Activated naive CD4-positive, alpha-beta T cell treated with anti-CD3 and anti-CD28 coated beads, Interleukin-2, amount 50 U/mL, for 72 hours (primary cell): ENCODE data around the gene USB1. TPM values are rescaled to one million over a fixed set of nuclear protein-coding genes. Genes with fewer than 3 reads are reported as not detected.
A peak's percentile ranks its signal among the peaks of the same experiment; 100 is the strongest.
"Not testable (repeated sequence)": the region's sequence is repeated elsewhere in the genome, so short reads cannot be mapped to it uniquely, and the experiment has no call there.

Source experiments
- ATAC-seq, 2 donors: fragments of 150-1000 bp; cut with Tn5 transposase; 2 replicates each; pipeline ENCODE4 v1.10.0; 2021; ENCODE audit warnings: mild to moderate bottlenecking in 2 of 2, moderate library complexity in 2 of 2
- DNase-seq, 2 donors: peaks; one replicate each; pipeline ENCODE4 v3.0.0; 2021 to 2022; ENCODE audit warnings: low spot score in 2 of 2
- H3K27ac Mint-ChIP-seq, 2 donors: one replicate each; pipeline ENCODE4 v1.8.0; 2022; ENCODE audit warnings: mild to moderate bottlenecking in 2 of 2, mixed read lengths in 2 of 2
- H3K36me3 Mint-ChIP-seq, 2 donors: one replicate each; pipeline ENCODE4 v1.8.0; 2022; ENCODE audit warnings: mixed read lengths in 2 of 2
- H3K9me3 Mint-ChIP-seq, 2 donors: one replicate each; pipeline ENCODE4 v1.8.0; 2022; ENCODE audit warnings: mixed read lengths in 2 of 2
- total RNA-seq, 2 donors: library from RNA; stranded (reverse); gene quantifications; one replicate each; pipeline ENCODE4 v1.2.3, GENCODE V29; 2022

USB1 gene
- total RNA-seq, 2 donors from 2014 or later: 39.8 to 50.6 TPM

DNA sequence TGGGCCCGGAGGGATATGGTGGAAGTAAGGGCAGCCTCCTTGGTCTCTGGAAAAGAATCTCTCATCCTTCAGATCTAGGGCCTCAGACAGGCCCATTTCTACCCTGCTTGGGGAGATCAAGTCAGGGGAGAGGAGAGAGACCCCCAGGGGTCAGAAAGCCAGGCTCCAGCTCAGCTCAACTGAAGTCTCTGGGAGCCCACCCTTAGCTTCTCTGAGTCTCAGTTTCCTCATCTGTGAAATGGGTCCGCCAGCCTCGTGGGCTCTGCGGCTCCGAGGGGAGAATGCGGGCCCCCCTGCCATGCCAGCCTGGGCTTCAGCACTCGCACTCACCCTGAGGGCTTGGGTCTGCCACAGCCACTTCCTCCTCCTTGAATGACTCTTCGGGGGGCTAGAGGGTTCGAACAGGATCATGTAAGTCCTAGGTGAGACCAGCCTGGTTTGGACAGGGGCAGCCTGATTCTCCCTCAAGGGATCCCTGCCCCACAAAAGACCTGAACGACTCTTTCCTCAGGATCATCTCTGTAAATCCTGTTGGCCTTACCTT is 37.0 kb upstream of the USB1 start:
- Mint-ChIP-seq H3K36me3 (no peaks in the 10 kb centered on the region), H3K9me3 (no peaks in the 10 kb centered on the region), H3K27ac (no peak overlapping the region)
- ATAC-seq: no peak
- DNase-seq: no peak

DNA sequence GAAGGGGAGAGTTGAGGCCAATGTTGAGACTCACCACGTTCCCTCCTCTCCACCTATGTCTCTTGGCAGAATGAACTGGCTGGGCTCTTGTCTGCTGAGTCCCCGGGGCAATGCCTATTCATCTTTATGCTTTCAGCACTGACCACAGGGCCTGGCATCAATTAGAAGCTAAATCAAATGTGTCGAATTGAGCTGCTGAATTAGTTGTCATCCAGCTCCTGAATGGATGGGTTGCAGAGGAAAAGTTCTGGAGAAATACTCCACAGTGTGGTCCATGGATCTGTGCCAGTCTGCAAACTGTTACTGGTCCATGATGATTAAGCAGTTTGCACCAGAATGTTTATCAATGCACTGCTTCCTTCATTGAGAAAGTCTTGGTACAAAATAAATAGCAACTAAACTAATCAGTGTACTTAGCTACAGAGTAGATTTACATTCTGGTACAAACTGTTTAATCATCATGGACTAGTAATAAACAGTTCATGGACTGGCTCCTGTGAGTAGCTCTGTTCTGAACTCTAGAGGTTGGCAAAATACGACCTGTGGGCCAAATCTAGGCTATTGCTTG is 34.9 kb upstream of the USB1 start:
- ATAC-seq: no peak
- Mint-ChIP-seq H3K36me3 (no peaks in the 10 kb centered on the region), H3K27ac (no peak overlapping the region), H3K9me3 (no peaks in the 10 kb centered on the region)
- no peak for DNase-seq

DNA sequence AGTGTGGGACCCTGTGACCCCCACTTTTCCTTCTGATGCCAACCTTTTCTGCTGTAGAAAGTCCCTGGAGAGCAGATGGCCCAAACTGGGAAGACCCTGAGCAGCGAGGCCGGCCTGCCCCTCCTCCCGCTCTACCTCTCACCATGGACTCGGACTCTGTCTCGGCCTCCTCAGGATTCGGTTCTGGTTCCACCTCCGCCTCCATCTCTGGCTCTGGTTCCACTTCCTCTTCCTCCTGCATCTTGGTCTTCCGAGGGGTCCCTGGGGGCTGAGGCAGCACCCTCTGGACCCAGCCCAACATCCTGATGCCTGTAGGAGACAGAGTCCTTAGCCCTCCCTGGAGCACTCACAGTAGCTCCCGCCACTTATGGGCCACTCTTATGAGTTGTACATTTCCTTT is 34.2 kb upstream of the USB1 start:
- Mint-ChIP-seq H3K27ac (no peak overlapping the region), H3K9me3 (no peaks in the 10 kb centered on the region), H3K36me3 (no peaks in the 10 kb centered on the region)
- no peak for DNase-seq
- no peak for ATAC-seq

DNA sequence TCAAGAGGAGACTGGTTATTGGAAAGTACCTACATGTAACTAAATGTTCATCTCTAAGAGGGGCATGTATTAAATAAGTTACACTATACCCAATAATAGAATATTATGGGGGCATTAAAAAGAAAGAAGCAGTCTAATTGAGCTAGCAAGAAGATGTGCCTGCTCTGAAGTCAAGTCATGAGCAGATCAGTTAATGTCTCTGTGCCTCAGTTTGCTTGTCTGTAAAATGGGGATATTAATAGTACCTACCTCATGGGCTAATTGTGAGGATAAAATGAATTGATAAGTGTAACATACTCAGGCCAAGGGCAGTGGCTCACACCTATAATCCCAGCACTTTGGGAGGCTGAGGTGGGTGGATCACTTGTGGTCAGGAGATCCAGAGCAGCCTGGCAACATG is 33.3 kb upstream of the USB1 start:
- ATAC-seq (no peak), DNase-seq (no peak)
- Mint-ChIP-seq H3K27ac (no peak overlapping the region), H3K9me3 (no peaks in the 10 kb centered on the region), H3K36me3 (no peaks in the 10 kb centered on the region)

DNA sequence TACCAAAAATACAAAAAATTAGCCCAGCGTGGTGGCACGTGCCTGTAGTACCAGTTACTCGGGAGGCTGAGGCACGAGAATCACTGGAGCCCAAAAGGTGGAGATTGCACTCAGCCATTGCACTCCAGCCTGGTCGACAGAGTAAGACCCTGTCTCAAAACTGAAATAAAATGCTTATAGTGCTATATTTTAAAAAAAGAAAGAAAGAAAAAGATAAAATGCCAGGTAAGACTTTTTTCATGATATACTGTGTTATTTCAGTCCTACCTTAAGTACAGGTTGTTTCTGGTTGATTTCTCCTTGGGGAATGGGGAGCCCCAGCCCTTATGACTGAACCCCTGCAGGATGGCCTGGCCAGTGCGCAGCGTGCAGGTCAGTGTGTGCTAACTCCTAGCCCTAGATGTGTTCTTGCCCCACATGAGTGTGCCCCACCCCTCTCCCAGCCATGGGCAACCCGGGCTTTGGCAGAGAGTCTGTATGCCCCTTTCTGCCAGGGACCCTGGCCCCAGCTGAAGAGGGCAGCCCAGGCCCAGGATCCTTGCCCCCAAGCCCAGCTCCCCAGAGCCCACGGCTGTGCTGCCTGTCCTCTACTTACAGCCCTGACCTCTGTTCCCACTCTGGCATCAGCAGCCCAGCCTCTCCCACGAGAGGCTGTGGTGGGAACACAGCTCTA is 31.6 kb upstream of the USB1 start:
- DNase-seq (no peak), ATAC-seq (no peak)
- Mint-ChIP-seq H3K9me3 (no peaks in the 10 kb centered on the region), H3K36me3 (no peaks in the 10 kb centered on the region), H3K27ac (no peak overlapping the region)

DNA sequence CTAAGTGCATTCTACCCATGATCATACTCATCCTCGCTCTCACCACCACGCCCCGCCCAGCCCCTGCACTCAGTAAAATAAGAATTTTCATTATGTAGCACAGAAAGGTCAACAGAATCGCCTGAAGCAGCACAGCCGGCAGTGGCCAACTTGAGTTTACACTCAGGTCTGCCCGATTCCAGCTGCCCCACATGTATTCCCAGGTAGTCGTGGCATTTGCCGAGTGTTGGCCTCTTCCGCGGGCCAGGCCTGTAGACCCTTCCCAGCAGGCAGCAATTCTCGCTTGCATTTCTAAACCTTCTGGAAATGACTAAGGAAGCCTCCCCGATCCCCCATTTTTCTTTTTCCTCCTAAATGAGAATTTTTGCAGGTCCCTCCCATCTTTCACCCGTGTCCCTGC is 30.9 kb upstream of the USB1 start:
- Mint-ChIP-seq H3K36me3 (no peaks in the 10 kb centered on the region), H3K27ac (no peak overlapping the region), H3K9me3 (no peaks in the 10 kb centered on the region)
- ATAC-seq (no peak), DNase-seq (no peak)

DNA sequence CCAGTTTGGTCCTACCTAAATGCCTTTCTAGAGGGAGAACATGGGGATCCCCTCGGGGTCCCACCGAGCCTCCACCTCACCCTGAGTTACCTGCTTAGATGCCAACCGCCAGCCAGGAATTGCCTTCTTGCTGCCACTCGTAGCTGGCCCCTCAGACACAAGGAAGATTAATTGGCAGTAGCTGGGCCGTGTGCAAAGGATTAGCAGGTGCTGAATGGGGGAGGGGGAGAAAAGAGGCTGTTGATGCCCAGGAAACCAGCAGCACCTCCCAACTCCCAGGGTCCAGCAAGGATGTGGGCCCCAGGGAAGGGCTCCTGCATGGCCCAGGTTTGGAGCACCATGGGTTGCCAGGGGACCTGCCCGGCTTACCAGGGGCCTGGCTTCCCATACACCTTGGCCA is 30.2 kb upstream of the USB1 start, which contains the start of gene CNGB1:
Gene CNGB1, minus strand, starts transcription at position 159 of the 400 bp plus-strand sequence. CDS start 3,842 bp downstream, outside the sequence.
- ATAC-seq (no peak), DNase-seq (no peak)
- no peaks in the 10 kb centered on the region for H3K36me3 Mint-ChIP-seq
- H3K27ac Mint-ChIP-seq: no peak within 1 kb of the TSS
- no peaks in the 10 kb centered on the region for H3K9me3 Mint-ChIP-seq

DNA sequence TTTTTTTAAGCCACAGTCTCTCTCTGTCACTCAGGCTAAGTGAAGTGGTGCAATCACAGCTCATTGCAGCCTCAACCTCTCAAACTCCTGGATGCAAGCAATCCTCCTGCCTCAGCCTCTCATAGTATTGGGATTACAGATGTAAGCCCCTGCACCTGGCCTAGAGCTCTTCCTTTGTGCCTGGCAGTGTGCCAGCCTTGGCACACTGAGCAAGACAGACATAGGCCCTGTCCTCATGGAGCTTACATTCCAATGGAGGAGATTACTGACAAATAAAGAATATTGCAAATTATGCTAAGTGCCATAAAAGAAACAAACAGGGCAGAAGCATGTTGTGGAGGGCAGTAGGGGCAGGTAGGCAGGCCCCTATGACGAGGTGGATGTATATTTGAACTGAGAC is 29.4 kb upstream of the USB1 start:
- DNase-seq: no peak
- Mint-ChIP-seq H3K36me3 (no peaks in the 10 kb centered on the region), H3K9me3 (no peaks in the 10 kb centered on the region), H3K27ac (no peak overlapping the region)
- no peak for ATAC-seq

DNA sequence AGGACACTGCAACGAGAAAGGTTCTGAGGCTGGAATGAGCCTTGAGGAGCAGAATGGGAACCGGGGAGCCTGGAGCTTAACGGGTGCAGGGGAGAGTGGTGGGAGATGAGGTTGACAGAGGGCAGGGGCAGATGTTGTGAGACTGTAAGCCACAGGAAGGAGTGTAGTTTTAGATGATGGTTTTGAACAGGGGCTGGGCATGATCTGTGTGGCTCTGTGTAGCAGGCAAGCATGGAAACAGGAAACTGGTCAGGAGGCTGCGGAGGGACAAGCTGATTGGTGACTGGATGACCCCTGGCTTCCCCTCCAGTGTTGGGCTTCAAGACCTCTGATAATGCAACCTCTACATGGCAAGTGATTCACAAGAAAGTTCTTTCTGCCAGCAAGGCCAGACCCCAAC is 28.9 kb upstream of the USB1 start:
- Mint-ChIP-seq H3K9me3 (no peaks in the 10 kb centered on the region), H3K36me3 (no peaks in the 10 kb centered on the region), H3K27ac (no peak overlapping the region)
- no peak for ATAC-seq
- DNase-seq: no peak

DNA sequence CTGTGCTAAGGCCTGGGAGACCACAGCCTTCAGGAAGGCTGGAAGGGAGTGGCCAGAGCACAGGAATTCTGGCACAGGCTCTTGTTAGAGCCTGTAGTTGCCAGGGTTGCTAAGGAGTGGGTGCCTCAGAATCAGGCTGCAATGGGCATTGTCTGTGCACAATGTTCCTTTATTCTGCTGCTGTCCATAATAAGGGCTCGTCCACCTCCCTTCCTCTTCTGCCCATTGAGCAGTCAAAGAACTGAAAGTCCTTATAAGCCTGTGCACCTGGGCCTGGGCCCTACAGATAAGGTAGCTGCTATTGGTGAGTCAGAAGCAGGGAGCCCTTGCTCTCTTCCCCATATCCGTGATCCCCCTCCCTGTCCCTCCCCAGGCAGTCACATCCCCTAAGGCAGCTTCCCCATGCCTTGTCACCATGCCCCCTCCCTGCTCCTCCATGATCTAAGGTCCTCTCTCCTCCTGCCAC is 24.8 kb upstream of the USB1 start:
- Mint-ChIP-seq H3K36me3 (no peaks in the 10 kb centered on the region), H3K9me3 (no peaks in the 10 kb centered on the region), H3K27ac (no peak overlapping the region)
- no peak for DNase-seq
- no peak for ATAC-seq

DNA sequence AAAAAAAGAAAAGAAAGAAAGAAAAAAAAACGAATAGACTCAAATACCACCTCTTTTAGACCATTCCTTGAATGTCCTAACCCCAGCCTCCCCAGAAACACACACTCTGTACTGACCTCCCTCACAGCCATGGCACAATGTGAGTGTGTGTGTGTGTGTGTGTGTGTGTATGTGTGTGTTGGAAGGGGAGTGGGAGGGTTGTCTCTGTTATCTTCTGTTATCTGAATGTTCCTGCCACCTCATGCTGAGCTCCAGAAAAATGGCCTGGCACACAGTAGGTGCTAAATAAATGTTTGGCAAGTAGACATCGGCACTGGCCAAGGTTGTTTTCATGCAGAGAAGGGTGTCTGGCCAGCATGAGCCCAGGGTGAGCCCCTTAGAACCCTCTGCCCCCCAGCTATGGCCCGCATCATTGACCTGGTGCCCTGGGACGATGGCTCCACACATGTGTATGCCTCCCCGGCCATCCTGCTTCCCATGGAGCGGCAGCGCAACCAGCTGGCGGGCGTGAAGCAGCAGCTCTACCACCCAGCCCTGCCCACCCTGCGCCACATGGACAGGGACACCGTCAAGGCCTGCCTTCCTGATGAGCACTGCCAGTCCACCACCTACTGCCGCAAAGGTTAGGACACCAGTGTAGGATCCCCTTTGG is 23.7 kb upstream of the USB1 start:
- H3K9me3 Mint-ChIP-seq: no peaks in the 10 kb centered on the region
- H3K36me3 Mint-ChIP-seq: no peaks in the 10 kb centered on the region
- no peak for DNase-seq
- ATAC-seq: no peak
- H3K27ac Mint-ChIP-seq: no peak overlapping the region

DNA sequence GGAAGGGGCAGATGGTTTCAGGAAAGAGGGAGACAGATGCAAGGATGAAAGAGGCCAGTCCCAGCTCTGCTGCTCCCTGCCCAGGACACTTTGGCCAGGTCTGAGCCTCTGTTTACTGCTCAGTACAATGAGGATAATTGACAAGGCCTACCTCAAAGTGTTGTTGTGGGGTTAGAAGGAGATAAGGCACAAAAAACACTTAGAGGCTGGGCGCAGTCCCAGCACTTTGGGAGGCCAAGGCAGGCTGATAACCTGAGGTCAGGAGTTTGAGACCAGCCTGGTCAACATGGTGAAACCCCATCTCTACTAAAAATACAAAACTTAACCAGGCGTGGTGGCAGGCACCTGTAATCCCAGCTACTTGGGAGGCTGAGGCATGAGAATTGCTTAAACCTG is 23.1 kb upstream of the USB1 start:
- ATAC-seq, DNase-seq, H3K27ac Mint-ChIP-seq, H3K36me3 Mint-ChIP-seq, H3K9me3 Mint-ChIP-seq: not testable (repeated sequence)

DNA sequence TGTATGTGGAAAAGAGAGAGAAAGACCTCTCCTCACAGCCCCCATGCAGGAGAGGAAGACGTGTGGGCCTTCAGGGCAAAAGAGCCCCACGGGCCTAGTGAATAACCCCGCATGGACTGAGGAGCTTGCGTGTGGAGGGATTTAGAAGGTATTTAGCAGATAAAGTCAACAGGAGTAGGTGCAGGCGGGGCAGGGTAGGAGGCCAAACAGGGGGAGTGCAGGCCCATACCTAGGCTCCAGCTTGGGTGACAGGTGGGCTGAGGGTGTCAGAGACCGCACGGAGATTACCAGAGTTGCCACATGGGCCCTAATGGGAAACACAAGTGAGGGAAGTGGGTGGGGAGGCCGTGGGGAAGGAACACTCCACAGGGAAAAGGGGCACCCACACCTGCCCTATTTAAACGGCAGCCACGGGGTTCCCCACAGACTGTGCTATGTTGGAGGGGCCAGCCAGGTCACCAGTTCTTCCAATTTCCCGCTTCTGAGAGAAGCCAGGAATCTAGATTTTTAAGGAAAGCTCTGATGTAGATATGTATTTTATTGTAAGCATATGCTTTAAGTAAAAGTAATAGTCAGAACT is 22.1 kb upstream of the USB1 start:
- DNase-seq: no peak
- Mint-ChIP-seq H3K27ac (no peak overlapping the region), H3K36me3 (peaks cover 0 to under 1% of the 10 kb centered on the region in 2 donors), H3K9me3 (no peaks in the 10 kb centered on the region)
- ATAC-seq: no peak

DNA sequence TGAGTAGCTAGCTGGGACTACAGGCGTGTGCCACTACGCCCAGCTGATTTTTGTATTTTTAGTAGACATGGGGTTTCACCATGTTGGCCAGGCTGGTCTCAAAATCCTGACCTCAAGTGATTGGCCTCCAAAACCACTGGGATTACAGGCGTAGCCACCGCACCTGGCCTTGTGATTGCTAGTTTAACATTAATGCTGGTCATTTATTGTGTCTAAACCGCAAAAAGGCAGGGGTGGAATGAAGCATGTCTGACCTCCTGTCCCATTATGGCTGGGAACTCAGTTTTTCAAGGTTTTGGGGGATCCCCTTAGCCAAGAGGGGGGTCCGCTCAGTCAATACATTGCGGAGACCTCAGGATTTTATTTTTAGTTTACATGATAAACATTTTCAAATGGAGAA is 19.6 kb upstream of the USB1 start:
- Mint-ChIP-seq H3K36me3 (peaks cover 0 to 5% of the 10 kb centered on the region in 2 donors), H3K9me3 (no peaks in the 10 kb centered on the region), H3K27ac (no peak overlapping the region)
- ATAC-seq (no peak), DNase-seq (no peak)

DNA sequence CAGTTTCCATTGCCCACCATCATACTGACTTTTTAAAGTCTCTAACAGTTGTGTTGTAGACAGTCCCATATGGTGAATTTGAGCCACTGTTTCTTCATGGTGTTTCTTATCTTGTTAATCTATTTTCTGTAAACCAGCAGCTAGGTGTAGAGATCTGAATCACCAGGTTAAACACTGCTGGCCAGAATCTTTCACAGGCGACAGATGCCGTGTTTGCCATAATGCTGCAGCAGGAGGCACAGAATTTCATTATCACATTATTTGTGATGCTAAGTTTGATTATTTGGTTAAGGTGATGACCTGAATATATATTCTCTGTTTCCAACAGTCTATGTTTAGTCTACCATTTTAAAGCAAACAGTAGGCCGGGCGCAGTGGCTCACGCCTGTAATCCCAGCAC is 18.8 kb upstream of the USB1 start:
- DNase-seq: no peak
- no peak for ATAC-seq
- peaks cover 0 to 5% of the 10 kb centered on the region in 2 donors for H3K36me3 Mint-ChIP-seq
- no peaks in the 10 kb centered on the region for H3K9me3 Mint-ChIP-seq
- H3K27ac Mint-ChIP-seq: no peak overlapping the region

DNA sequence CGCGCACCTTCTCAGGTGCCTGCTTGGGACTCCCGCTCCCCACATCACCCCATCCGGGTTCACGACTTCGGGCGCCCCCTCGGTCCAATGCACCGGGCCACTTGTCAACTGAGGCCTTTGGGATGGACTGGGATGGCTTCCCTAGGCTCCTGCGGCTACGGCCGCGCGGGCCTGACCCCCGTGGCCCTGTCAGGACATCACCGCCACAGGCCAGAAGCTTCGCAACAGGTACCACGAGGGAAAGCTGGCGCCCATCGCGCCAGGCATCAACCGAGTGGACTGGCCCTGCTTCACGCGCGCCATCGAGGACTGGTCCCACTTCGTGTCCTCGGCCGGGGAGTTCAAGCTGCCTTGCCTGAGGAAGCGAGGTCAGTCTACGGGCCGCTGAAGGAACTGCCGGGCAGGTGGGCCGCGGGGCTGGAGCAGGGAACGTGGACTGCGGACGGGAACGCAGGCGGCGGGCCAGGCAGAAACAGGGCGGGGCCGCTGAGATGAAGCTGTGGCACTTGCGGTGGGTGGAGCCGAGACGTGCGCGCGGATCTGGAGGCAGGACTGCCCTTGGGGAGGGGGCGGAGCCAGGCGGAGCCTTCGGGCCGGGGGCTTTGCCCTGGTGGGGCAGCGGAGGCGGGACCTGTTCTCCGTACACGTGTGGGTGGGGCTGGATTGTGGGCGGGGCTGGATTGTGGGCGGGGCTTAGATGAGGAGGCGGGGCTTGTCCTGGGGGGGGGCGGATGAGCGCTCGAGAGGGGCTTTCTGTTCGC is 16.6 kb upstream of the USB1 start:
- Mint-ChIP-seq H3K36me3 (peaks cover 0 to 5% of the 10 kb centered on the region in 2 donors), H3K9me3 (no peaks in the 10 kb centered on the region), H3K27ac (peak overlapping the region; percentile 29 to 74)
- DNase-seq (peak; percentile 90 to 91), ATAC-seq (peak; percentile 95 to 98)
